Measurements from ENCODE around the gene ROR2.

DNA sequence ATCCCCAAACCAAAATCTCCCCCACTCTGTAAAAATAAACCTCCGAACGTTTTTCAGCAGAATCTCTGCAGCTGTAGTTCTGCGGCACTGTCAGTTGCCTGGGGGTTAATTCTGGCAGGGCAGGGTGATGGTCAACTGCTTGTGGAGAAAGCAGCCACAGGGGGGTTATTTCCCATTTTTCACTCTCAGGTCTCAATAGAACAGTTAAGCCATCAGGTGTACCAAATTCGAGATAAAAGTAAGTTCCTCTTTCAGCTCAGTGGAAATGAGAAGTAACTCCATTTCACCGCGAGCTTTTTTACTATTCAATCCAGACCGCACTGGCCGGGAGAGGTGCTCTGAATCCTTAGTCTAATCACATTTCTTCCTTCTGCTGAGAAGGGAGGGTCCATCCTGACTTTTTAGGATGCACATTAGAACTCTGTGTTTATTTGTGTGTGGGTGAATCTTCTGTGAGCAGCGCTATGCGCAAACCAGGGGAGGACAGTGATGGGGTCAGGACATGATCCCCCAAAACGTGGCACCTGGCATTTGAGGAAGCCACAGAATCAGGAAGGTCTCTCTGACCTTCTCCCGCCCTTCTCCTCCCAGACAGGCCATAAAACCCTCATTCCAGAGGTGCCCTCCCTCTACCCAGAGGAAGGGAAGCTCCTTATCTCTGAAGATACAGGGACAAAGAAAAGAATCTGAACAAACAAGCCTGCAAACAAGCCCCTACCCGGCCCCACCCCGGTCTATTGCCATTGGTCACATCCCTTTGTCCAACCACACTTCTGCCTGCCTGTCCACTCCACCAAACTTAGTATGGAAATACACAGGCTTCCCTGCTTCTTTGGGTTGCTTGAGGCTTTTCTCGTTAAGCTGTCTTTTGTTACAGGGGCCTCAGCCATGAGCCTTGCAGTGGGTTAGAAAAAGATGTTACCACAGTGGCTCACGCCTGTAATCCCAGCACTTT, 229.0 kb downstream of the ROR2 start:
- TF ChIP-seq, protein P1, sequence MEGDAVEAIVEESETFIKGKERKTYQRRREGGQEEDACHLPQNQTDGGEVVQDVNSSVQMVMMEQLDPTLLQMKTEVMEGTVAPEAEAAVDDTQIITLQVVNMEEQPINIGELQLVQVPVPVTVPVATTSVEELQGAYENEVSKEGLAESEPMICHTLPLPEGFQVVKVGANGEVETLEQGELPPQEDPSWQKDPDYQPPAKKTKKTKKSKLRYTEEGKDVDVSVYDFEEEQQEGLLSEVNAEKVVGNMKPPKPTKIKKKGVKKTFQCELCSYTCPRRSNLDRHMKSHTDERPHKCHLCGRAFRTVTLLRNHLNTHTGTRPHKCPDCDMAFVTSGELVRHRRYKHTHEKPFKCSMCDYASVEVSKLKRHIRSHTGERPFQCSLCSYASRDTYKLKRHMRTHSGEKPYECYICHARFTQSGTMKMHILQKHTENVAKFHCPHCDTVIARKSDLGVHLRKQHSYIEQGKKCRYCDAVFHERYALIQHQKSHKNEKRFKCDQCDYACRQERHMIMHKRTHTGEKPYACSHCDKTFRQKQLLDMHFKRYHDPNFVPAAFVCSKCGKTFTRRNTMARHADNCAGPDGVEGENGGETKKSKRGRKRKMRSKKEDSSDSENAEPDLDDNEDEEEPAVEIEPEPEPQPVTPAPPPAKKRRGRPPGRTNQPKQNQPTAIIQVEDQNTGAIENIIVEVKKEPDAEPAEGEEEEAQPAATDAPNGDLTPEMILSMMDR (IDR thresholded peaks at IDR 0.05): no peak
- no peak for TF ChIP-seq POLR2A (IDR thresholded peaks at IDR 0.05)

All from heart left ventricle (tissue), 13 donors.